NCI-H187 (cell line): Measurements from ENCODE around the gene SIL1.

Experiments used
- DNase-seq, 2 experiments: peaks; one replicate each; lab custom pipeline; 2025; lab: John Stamatoyannopoulos, UW

SIL1 gene

GRCh38 chr5:138956801-138957200 lies 241.4 kb downstream of the SIL1 start:
- no peak for DNase-seq

- no peak for DNase-seq
Measured at GRCh38 chr5:138955671-138956295, 242.4 kb downstream of the SIL1 start.

- DNase-seq = peak; percentile 47 to 62
Measured at GRCh38 chr5:138955013-138955660, 243.0 kb downstream of the SIL1 start.

GRCh38 chr5:138954257-138955012 lies 243.7 kb downstream of the SIL1 start:
- DNase-seq = no peak

GRCh38 chr5:138953387-138954256 lies 244.5 kb downstream of the SIL1 start:
- DNase-seq = peak; percentile 39 to 70

- no peak for DNase-seq
Measured at GRCh38 chr5:138952962-138953361, 245.2 kb downstream of the SIL1 start.

GRCh38 chr5:138951986-138952735 lies 246.0 kb downstream of the SIL1 start:
- no peak for DNase-seq

- no peak for DNase-seq
Measured at GRCh38 chr5:138951091-138951985, 246.8 kb downstream of the SIL1 start.

GRCh38 chr5:138950421-138951031 lies 247.6 kb downstream of the SIL1 start:
- DNase-seq = no peak

- no peak for DNase-seq
Measured at GRCh38 chr5:138949988-138950387, 248.2 kb downstream of the SIL1 start.

GRCh38 chr5:138949223-138949574 lies 249.0 kb downstream of the SIL1 start:
- no peak for DNase-seq

- DNase-seq = no peak
Measured at GRCh38 chr5:138948471-138949222, 249.5 kb downstream of the SIL1 start.

GRCh38 chr5:138947780-138948179 lies 250.4 kb downstream of the SIL1 start:
- no peak for DNase-seq

- DNase-seq = no peak
Measured at GRCh38 chr5:138946831-138947560, 251.2 kb downstream of the SIL1 start.

GRCh38 chr5:138946241-138946623 lies 251.9 kb downstream of the SIL1 start:
- DNase-seq = no peak

GRCh38 chr5:138945421-138946240 lies 252.5 kb downstream of the SIL1 start:
- no peak for DNase-seq

- no peak for DNase-seq
Measured at GRCh38 chr5:138944527-138945322, 253.4 kb downstream of the SIL1 start.
